ENCODE results near the gene STUB1.

- TF ChIP-seq CTCF (IDR thresholded peaks at IDR 0.05) (no peak), POLR2A (IDR thresholded peaks at IDR 0.05; ENCODE audit: low read depth) (no peak), EP300 (IDR thresholded peaks at IDR 0.05) (no peak), POLR2AphosphoS5 (IDR thresholded peaks at IDR 0.05) (no peak)
Measured at GRCh38 chr16:700684-701584, 20.7 kb downstream of the STUB1 start.
